GM20000 (cell line): ENCODE results near the gene CPED1.

Experiments used
- DNase-seq: peaks from one replicate; pipeline ENCODE4 v3.0.0; 2012; ENCODE audit warnings: low spot score
- CTCF ChIP-seq: IDR thresholded peaks from 2 replicates; pipeline ENCODE4 v1.5.1; 2012; ENCODE audit warnings: mild to moderate bottlenecking, control low read depth; ENCODE audit errors: extremely low read depth, missing control alignments

CPED1 gene

GRCh38 chr7:121097577-121097976, 109.1 kb downstream of the CPED1 start:
- no peak for DNase-seq
- no peak for TF ChIP-seq CTCF

GRCh38 chr7:121099572-121099971, 111.1 kb downstream of the CPED1 start:
- no peak for TF ChIP-seq CTCF

GRCh38 chr7:121101083-121101482, 112.6 kb downstream of the CPED1 start:
- DNase-seq = no peak
- no peak for TF ChIP-seq CTCF

More at GRCh38 chr7:121099572-121099971, 111.1 kb downstream of the CPED1 start:
- DNase-seq = no peak

- DNase-seq = no peak
- TF ChIP-seq CTCF = no peak
Measured at GRCh38 chr7:121101621-121102020, 113.1 kb downstream of the CPED1 start.

- no peak for DNase-seq
Measured at GRCh38 chr7:121102619-121103018, 114.1 kb downstream of the CPED1 start.

GRCh38 chr7:121103086-121103485, 114.6 kb downstream of the CPED1 start:
- TF ChIP-seq CTCF = no peak
- DNase-seq = no peak

More at GRCh38 chr7:121102619-121103018, 114.1 kb downstream of the CPED1 start:
- no peak for TF ChIP-seq CTCF

- DNase-seq = no peak
- no peak for TF ChIP-seq CTCF
Measured at GRCh38 chr7:121103579-121103978, 115.1 kb downstream of the CPED1 start.
